Measurements from ENCODE around the gene ABCA2.

DNA sequence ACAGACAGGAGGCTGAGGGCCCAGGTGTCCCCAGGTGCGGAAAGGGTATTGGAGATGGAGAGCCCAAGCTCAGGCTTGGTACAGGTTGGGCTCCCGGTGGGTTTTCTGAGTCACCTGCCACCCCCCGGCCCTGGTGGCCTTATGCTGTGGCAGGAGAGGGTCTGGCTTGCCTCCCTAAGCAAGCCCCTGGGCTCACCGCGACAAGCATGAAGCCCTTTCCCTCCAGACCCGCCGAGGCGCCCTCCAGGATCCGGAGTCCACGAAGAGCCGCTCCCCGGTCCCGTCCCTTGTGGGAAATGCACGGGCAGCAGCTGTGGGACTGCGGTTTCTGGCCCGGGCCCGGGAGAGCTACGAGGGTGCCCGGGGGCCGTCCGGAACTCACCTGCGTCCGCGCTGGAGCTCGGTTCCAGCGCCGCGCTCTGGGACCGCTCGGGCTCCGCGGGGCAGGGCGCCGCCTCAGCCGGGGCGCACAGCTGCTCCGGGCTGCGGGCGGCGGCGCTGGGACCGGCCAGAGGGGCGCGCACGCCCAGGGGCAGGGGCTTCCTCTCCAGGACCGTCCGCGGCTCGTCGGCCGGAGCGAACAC is 41.6 kb upstream of the ABCA2 start:
- TF ChIP-seq POLR2A (IDR thresholded peaks at IDR 0.05; ENCODE audit: low read length) = no peak
- TF ChIP-seq GATA1 (IDR thresholded peaks at IDR 0.05; ENCODE audit: low read depth, low read length) = no peak

Data from erythroblast (primary cell).